ENCODE results near the gene MAP4K5. TPM values are rescaled to one million over a fixed set of nuclear protein-coding genes. Genes with fewer than 3 reads are reported as not detected.

The MAP4K5 gene
- total RNA-seq, 1 donor from 2014 or later, result 69.9 TPM

Other genes starting within 250 kb of the MAP4K5 start
- 7.3 and 13.6 TPM in 2 replicates for gene L2HGDH, start 220.3 kb downstream of the MAP4K5 start, total RNA-seq
- 6.1 and 10.6 TPM in 2 replicates for gene DMAC2L, start 220.2 kb downstream of the MAP4K5 start, total RNA-seq
- 24.5 and 40.3 TPM in 2 replicates for gene CDKL1, start 135.7 kb downstream of the MAP4K5 start, total RNA-seq
- gene ATL1, start 27.6 kb upstream of the MAP4K5 start, total RNA-seq, result 3.7 and 10.8 TPM in 2 replicates
- 32.3 and 32.6 TPM in 2 replicates for gene SAV1, start 135.7 kb upstream of the MAP4K5 start, total RNA-seq

Measured in renal cortical epithelial cell (primary cell).